Right cardiac atrium (tissue), 5 donors: ENCODE measurements around the gene MIA2. TPM values are rescaled to one million over a fixed set of nuclear protein-coding genes. Genes with fewer than 3 reads are reported as not detected.
"Not testable (repeated sequence)": the region's sequence is repeated elsewhere in the genome, so short reads cannot be mapped to it uniquely, and the experiment has no call there.

Experiments used
- ATAC-seq, 2 donors: fragments of 200-7000 bp; cut with Tn5 transposase; one replicate each; pipeline versions ENCODE4 v1.8.0 to v1.9.1; 2020; ENCODE audit warnings: moderate library complexity in 2 of 2, mild to moderate bottlenecking in 1 of 2
- DNase-seq, 3 donors: peaks; one replicate each; pipeline ENCODE4 v3.0.0-alpha.2; 2020
- H3K27ac ChIP-seq: one replicate; pipeline ENCODE4 v1.5.1; 2013; ENCODE audit warnings: mild to moderate bottlenecking, low read length, control low read depth, moderate library complexity
- H3K27me3 ChIP-seq: one replicate; pipeline ENCODE4 v1.6.1; 2013; ENCODE audit not compliant: control insufficient read depth, insufficient read depth
- H3K4me1 ChIP-seq: one replicate; pipeline ENCODE4 v1.6.1; 2013; ENCODE audit warnings: low read length; ENCODE audit not compliant: control insufficient read depth, insufficient read depth
- H3K4me3 ChIP-seq: one replicate; pipeline ENCODE4 v1.5.1; 2013; ENCODE audit warnings: low read length, control low read depth
- H3K9me3 ChIP-seq: one replicate; pipeline ENCODE4 v1.6.1; 2013; ENCODE audit warnings: low read length; ENCODE audit not compliant: control insufficient read depth
- WGBS: extraction: QIAGEN DNeasy Blood & Tissue Kit; methylation state at CpG from one replicate; pipeline ENCODE4 v1.1.7; 2013; 5-methylcytosine and 5-hydroxymethylcytosine counted together
- intact Hi-C, 4 donors: fragments of 100-400 bp; cut with DNase I; formaldehyde crosslinking; loops; one replicate each; pipeline versions ENCODE4 v1.11.0 to v1.14.0; 2022 to 2023
- polyA plus RNA-seq: library from polyadenylated mRNA; stranded (reverse); fragments of 200-250 nt; gene quantifications from one replicate; pipeline ENCODE4 v1.2.3, GENCODE V29; 2013
- total RNA-seq, 4 donors: library from RNA; stranded (reverse); fragmentation: NEBNext Ultra II Directional; extraction: Animal tissue kit (Norgen Biotek cat#: 25700); gene quantifications; one replicate each; pipeline ENCODE4 v1.2.1, GENCODE V29; 2021
- donor health status: healthy with polysubstance abuse.
- donor health status: DM: no; HTN: yes; CAD: no.
- donor health status: DM: no; HTN: no; CAD: no.
- donor health status: DM: no; HTN: yes; CAD: no; lungs with severe emphysema.
- donor health status: DM: yes; HTN: yes; CAD: no.

MIA2 gene
- total and polyA plus RNA-seq, 5 donors: 17.7 to 32.7 (median 21.8) TPM

DNA sequence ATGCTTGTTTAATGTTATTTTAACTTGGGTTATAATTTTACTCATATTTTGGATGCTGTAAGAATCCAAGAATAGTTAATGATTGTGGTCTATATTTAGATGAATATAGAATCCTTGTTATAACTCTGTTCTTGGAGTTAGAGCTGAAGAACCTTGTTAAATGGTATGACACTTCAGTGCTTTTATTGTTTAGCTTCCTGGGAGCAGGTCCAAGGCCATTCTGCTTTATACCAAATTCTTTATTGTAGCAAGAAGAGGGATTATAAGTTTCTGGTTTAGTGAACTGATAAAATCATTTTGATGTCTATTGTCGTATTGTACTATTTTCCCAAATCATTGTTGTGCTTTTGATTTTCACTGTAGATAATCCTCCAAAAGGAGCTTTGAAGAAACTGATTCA lies 69.4 kb downstream of the MIA2 start:
- Histone ChIP-seq H3K27ac (no peak overlapping the region), H3K9me3 (no peaks in the 10 kb centered on the region), H3K27me3 (no peaks in the 10 kb centered on the region), H3K4me3 (no peak overlapping the region), H3K4me1 (no peaks in the 10 kb centered on the region)
- ATAC-seq (no peak), DNase-seq (no peak)
- 53% methylated on average over 1 of the region's 1 CpG for WGBS
- intact Hi-C loops: no loop called here

DNA sequence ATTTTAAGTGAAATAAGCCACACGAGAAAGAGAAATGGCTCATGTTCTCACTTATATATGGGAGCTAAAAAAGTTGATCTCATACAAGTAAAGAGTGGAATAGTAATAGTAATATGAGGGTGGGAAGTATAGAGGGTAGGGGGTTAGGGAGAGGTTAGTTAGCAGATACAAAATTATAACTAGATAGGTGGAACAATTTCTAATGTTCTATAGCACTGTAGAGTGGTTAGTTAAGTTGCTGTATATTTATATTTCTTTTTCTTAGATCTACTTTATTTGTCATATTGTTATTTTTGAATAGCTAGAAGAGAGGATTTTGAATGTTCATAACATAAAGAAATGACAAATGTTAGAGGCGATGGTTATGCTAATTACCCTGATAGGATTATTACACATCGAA lies 74.1 kb downstream of the MIA2 start:
- ATAC-seq (no peak), DNase-seq (no peak)
- Histone ChIP-seq H3K9me3 (no peaks in the 10 kb centered on the region), H3K27me3 (no peaks in the 10 kb centered on the region), H3K4me1 (no peaks in the 10 kb centered on the region), H3K4me3 (no peak overlapping the region), H3K27ac (no peak overlapping the region)
- intact Hi-C loops: no loop called here
- 96% methylated on average over 3 of the region's 3 CpGs for WGBS

DNA sequence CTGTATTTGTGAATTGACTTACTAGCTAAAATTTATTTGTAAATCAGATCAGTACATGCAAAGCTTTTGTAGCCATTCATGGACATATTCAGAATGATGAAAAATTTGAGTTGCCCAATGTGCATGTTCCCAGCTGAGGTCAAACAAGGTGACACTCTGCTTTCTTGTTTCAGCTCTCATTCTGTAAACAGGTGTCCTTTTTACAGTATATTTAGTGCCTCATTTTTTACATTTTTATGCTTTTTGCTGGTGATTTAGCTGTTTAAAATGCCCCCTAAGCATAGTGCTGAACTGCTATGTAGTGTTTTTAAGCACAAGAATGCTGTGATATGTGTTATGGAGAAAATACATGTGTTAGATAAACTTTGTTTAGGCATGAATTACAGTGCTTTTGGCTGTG lies 76.3 kb downstream of the MIA2 start:
- Histone ChIP-seq H3K4me3 (no peak overlapping the region), H3K9me3 (no peaks in the 10 kb centered on the region), H3K4me1 (no peaks in the 10 kb centered on the region), H3K27ac (no peak overlapping the region), H3K27me3 (no peaks in the 10 kb centered on the region)
- intact Hi-C loops: no loop called here
- DNase-seq (no peak), ATAC-seq (no peak)

DNA sequence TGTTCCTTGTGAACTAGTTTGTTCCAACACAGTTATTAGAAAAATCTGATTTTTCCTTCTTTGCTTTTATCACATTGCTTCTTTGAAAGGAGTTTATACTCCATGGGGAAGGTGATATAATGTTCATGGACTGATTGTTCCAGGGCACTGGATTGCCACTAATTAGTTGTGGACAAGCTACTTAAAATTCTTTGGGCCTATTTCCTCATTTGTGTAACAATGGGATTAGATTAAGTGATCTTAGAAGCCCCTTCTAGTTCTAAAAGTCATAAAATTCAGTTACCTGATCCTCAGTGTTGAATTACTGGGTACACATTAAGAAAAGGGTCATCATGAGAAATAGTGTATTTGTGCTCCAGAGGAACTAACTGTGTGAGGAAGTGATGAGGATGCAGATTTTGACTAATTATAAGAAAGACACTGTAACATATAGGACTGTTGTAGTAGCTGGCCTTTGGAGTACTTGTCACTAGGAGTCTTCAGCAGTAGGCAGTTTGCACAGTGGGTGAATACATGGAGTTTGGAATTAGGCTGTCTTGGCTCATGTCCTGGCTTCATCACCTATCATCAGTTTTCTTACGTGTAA lies 82.2 kb downstream of the MIA2 start:
- H3K4me1 ChIP-seq: no peaks in the 10 kb centered on the region

DNA sequence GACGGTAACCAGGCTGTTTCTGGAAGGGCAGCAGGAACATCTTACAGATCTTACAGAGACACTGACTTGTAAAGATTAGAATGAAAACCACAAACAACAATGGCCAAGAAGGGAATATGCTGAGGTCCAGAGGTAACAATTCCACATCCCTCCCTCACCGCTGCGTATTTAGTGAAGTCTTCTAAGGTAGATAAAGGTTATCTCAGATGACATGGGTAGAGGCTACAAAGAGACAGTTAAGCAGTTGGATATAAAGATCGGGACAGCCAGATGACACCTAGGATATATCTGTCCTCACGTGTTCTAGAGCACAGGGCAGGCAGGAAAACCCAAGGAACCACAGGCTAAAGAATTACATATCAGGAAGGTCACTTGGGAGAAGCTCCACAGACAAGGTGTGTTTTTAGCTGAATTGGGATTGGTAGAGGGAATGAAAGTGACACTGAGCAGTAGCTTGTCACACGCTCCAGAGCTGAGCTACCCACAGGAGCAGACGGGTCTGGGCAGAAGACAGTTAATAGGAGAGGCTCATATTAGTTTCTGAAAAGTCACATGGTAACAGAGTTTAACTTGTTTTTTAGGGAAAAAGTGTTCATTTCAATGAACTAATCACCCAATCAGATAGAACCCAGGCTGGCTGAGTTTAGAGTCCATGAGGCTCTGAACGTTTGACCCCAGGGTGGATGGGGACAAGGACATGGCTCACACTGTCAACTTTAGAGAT lies 83.3 kb downstream of the MIA2 start:
- intact Hi-C loops: no loop called here
- WGBS: 90% methylated on average over 8 of the region's 8 CpGs
- DNase-seq: no peak
- Histone ChIP-seq H3K27ac (no peak overlapping the region), H3K9me3 (no peaks in the 10 kb centered on the region), H3K27me3 (no peaks in the 10 kb centered on the region), H3K4me3 (no peak overlapping the region), H3K4me1 (no peaks in the 10 kb centered on the region)
- no peak for ATAC-seq

More for the DNA sequence above, 82.2 kb downstream of the MIA2 start:
- no peak overlapping the region for H3K27ac ChIP-seq
- H3K9me3 ChIP-seq: no peaks in the 10 kb centered on the region
- no peak for ATAC-seq
- WGBS: 62% methylated on average over 1 of the region's 1 CpG
- H3K27me3 ChIP-seq: no peaks in the 10 kb centered on the region
- DNase-seq: no peak
- H3K4me3 ChIP-seq: no peak overlapping the region
- intact Hi-C loops: no loop called here

DNA sequence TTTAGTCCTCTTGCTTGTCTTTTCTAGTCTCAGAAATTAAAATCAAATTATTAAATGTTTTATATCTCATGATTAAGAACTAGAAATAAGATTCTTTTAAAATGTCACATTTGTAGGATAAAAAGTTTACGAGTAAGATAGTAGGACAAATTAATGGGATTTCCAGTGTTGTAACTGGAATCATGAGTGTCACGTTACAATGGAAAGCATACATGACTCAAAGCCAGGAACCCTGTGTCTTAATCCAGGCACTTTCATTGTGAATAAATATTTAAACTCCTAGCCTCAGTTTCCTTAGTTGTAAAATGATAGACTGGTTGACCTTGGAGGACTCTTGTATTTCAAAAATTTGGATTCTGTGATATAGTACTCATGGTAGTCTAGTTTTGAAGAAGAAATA lies 84.9 kb downstream of the MIA2 start:
- no peak overlapping the region for H3K4me3 ChIP-seq
- no peaks in the 10 kb centered on the region for H3K9me3 ChIP-seq
- no peak overlapping the region for H3K27ac ChIP-seq
- intact Hi-C loops: no loop called here
- DNase-seq (no peak), ATAC-seq (no peak)
- H3K4me1 ChIP-seq: no peaks in the 10 kb centered on the region
- H3K27me3 ChIP-seq: no peaks in the 10 kb centered on the region
- WGBS: 91% methylated on average over 2 of the region's 2 CpGs

DNA sequence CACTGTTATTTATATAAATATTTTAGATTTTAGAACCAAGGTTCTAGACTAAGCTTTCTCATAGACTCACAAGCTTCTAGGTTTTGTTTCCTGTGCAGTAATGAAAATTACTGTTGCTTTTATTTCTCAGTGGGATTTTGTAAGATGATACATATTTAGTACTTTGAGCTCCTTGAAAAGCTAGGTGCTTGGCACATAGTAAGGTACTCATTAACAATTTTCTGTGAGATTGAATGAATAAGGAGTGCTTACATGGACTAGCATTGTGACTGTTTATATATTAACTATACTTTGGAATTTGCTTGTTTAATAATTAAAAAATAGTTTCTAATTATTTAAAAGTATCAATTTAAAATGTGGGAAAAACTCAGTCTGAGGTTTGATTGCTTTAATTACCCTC lies 85.7 kb downstream of the MIA2 start:
- intact Hi-C loops: no loop called here
- Histone ChIP-seq H3K27me3 (no peaks in the 10 kb centered on the region), H3K27ac (no peak overlapping the region), H3K4me1 (no peaks in the 10 kb centered on the region), H3K4me3 (no peak overlapping the region), H3K9me3 (no peaks in the 10 kb centered on the region)
- ATAC-seq (no peak), DNase-seq (no peak)

DNA sequence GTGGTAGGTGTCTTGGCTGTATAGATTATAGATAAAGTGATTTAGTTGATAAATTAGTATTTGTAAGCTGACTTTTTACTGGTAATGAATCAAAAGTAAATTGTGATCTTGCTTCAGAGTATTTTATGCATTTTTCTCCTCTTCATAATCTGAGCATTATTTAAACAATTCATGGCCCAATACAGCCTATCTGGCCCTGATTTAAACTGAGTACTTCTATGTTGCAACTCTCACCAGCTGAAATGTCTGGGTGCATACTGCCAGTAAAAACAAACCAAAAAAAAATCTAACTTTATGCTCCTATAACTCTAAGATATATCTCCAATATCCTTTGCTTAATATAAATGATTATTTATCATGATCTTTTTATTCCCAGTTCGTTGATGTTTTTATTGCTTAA lies 86.6 kb downstream of the MIA2 start:
- WGBS: 98% methylated on average over 1 of the region's 1 CpG
- Histone ChIP-seq H3K4me1 (no peaks in the 10 kb centered on the region), H3K4me3 (no peak overlapping the region), H3K27me3 (no peaks in the 10 kb centered on the region), H3K9me3 (no peaks in the 10 kb centered on the region), H3K27ac (no peak overlapping the region)
- DNase-seq (no peak), ATAC-seq (no peak)
- intact Hi-C loops: no loop called here

DNA sequence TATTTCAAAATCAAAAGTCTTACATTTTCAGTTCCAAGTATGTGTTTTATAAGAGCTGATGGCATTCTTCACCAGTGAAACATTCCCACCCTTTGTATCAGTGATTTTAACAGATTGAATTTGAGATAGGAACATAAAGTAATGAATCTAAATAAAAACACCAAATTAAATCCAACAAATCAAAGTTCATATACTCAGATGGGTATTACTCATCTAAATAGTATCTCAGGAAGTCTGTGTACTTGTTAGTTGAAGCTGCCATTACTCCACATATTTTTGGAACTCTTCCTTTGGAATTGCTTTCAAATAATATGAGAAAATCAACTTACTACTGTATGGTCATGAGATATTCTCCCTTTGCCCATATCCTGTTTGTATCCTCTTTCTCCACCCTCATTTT lies 89.1 kb downstream of the MIA2 start:
- intact Hi-C loops: no loop called here
- Histone ChIP-seq H3K27ac (no peak overlapping the region), H3K4me3 (no peak overlapping the region), H3K27me3 (no peaks in the 10 kb centered on the region), H3K4me1 (no peaks in the 10 kb centered on the region), H3K9me3 (no peaks in the 10 kb centered on the region)
- DNase-seq (no peak), ATAC-seq (no peak)

DNA sequence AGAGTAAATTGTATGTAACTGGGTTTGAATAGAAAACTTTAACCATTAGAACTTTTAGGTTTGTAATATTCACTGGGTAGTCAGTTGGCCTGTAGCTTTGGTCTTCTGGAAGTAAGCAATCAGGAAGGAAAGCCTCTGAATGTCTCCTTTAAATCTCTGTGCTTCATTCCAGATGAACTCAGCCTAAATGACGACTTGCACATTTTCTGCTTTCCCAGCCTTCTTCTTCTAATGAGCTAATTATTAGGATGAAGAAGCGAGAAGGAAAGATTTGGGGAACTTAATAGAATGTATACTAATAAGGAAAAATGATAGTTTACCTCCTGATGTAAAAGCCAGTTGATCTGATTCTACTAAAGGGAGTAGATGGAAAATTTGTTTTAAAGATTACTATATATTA lies 90.4 kb downstream of the MIA2 start:
- H3K4me3 ChIP-seq: no peak overlapping the region
- no peaks in the 10 kb centered on the region for H3K9me3 ChIP-seq
- intact Hi-C loops: no loop called here
- DNase-seq: no peak
- H3K4me1 ChIP-seq: no peaks in the 10 kb centered on the region
- WGBS: 85% methylated on average over 2 of the region's 2 CpGs
- no peaks in the 10 kb centered on the region for H3K27me3 ChIP-seq
- ATAC-seq: no peak
- no peak overlapping the region for H3K27ac ChIP-seq

DNA sequence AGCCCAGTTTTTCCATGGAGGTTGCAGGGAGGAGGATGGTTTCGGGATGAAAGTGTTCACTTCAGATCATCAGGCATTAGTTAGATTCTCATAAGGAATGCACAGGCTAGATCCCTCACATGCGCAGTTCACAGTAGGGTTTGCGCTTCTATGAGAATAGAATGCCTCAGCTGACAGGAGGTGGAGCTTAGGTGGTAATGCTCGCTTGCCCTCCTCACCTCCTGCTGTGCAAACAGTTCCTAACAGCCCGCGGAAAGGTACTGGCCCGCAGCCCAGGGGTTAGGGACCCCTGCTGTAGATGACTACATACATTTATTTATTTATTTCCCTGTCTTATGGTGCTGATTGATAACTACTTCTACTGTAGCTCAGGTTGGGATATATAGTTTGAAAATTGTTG lies 105.3 kb downstream of the MIA2 start:
- no peaks in the 10 kb centered on the region for H3K4me1 ChIP-seq
- no peak for ATAC-seq
- WGBS: 74% methylated on average over 7 of the region's 7 CpGs

DNA sequence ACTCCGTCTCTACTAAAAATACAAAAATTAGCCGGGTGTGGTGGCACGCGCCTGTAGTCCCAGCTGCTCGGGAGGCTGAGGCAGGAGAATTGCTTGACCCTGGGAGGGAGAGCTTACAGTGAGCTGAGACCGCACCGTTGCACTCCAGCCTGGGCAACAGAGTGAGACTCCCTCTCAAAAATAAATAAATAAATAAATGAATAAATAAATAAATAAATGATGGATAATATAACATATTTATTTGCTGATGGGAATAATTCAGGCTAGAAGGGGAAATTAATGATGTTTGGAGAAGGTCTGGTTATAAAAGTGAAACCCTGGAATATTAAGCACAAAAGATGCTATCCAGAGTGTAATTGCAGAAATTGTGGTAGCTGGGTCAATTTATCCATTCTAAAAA lies 107.4 kb downstream of the MIA2 start:
- intact Hi-C loops, DNase-seq, H3K27ac ChIP-seq, ATAC-seq, H3K4me1 ChIP-seq, H3K27me3 ChIP-seq, H3K4me3 ChIP-seq, H3K9me3 ChIP-seq: not testable (repeated sequence)
- 95% methylated on average over 7 of the region's 7 CpGs for WGBS

More for the DNA sequence above, 105.3 kb downstream of the MIA2 start:
- no peak overlapping the region for H3K4me3 ChIP-seq
- H3K27me3 ChIP-seq: no peaks in the 10 kb centered on the region
- H3K9me3 ChIP-seq: no peaks in the 10 kb centered on the region
- no peak overlapping the region for H3K27ac ChIP-seq
- intact Hi-C loops: no loop called here
- DNase-seq: no peak
